K562 (cell line): ENCODE measurements around the gene FBXW9. TPM values are rescaled to one million over a fixed set of nuclear protein-coding genes. Genes with fewer than 3 reads are reported as not detected.

Source experiments
- CBX3 ChIP-seq, 2 experiments: IDR thresholded peaks; 1 replicate in 1 of 2; 2 replicates in 1 of 2; pipeline ENCODE4 v1.6.1; 2012; ENCODE audit warnings: inconsistent platforms in 2 of 2, low read length in 2 of 2, borderline replicate concordance in 1 of 2, control low read depth in 1 of 2
- CHD1 ChIP-seq: fragments of 200-600 bp; sonication (generic); IDR thresholded peaks from one replicate; pipeline ENCODE4 v1.6.1; 2012; ENCODE audit warnings: mild to moderate bottlenecking, moderate library complexity, low read length, inconsistent platforms
- ELF4 ChIP-seq: fragments of 450-650 bp; formaldehyde crosslinking; IDR thresholded peaks from 2 replicates; pipeline ENCODE4 v1.4.0; 2022; ENCODE audit warnings: missing genetic modification characterization
- ESRRA ChIP-seq: fragments of 450-650 bp; IDR thresholded peaks from 2 replicates; pipeline ENCODE4 v1.6.1; 2014; ENCODE audit warnings: low read depth, mild to moderate bottlenecking, moderate library complexity, borderline replicate concordance
- ETV1 ChIP-seq: fragments of 450-650 bp; conservative IDR thresholded peaks from 2 replicates; pipeline ENCODE4 v1.6.1; 2016; ENCODE audit warnings: missing genetic modification characterization, control low read depth, low read depth, missing compliant biosample characterization
- GABPA ChIP-seq: fragments of 200-800 bp; sonication (Bioruptor generic); conservative IDR thresholded peaks from 2 replicates; pipeline ENCODE4 v1.6.1; 2016; ENCODE audit warnings: low read depth, missing genetic modification characterization, missing compliant biosample characterization
- GTF2F1 ChIP-seq: IDR thresholded peaks from 2 replicates; pipeline ENCODE4 v1.6.1; 2011; ENCODE audit warnings: low read depth, low read length, improper control_type of control experiment
- HCFC1 ChIP-seq: IDR thresholded peaks from 2 replicates; pipeline ENCODE4 v1.6.1; 2012; ENCODE audit warnings: low read depth, low read length, improper control_type of control experiment
- IFI16 ChIP-seq: fragments of 250-450 bp; sonication (Bioruptor Pico); IDR thresholded peaks from 2 replicates; pipeline ENCODE4 v2.1.2; 2022; ENCODE audit warnings: mild to moderate bottlenecking, inconsistent platforms
- MBD2 ChIP-seq: sonication (generic); IDR thresholded peaks from 2 replicates; pipeline ENCODE4 v1.6.1; 2016; ENCODE audit warnings: low read depth, borderline replicate concordance
- NFIC ChIP-seq: fragments of 450-650 bp; IDR thresholded peaks from 2 replicates; pipeline ENCODE4 v1.6.1; 2017; ENCODE audit warnings: mild to moderate bottlenecking, inconsistent platforms
- POLR2A ChIP-seq: fragments of 450-650 bp; conservative IDR thresholded peaks from 2 replicates; pipeline ENCODE4 v1.6.1; 2016
- RCOR1 ChIP-seq, 2 experiments: IDR thresholded peaks; 2 replicates each; pipeline ENCODE4 v1.6.1; 2012; ENCODE audit warnings: low read depth in 2 of 2, low read length in 2 of 2, borderline replicate concordance in 1 of 2, improper control_type of control experiment in 1 of 2
- SMC3 ChIP-seq: conservative IDR thresholded peaks from 2 replicates; pipeline ENCODE4 v1.6.1; 2011; ENCODE audit warnings: low read depth, low read length, improper control_type of control experiment; ENCODE audit not compliant: insufficient read depth
- SP1 ChIP-seq: sonication (generic); formaldehyde crosslinking; IDR thresholded peaks from 2 replicates; pipeline ENCODE4 v1.8.1; 2022; ENCODE audit warnings: mild to moderate bottlenecking, missing genetic modification reagents
- TBP ChIP-seq: optimal IDR thresholded peaks from 2 replicates; pipeline ENCODE3; 2011; ENCODE audit warnings: low read depth, low read length, improper control_type of control experiment
- TRIM24 ChIP-seq, 2 experiments: fragments of 450-650 bp; IDR thresholded peaks; 2 replicates each; pipeline ENCODE4 v1.6.1; 2016
- ZFP1 ChIP-seq: fragments of 450-650 bp; formaldehyde crosslinking; IDR thresholded peaks from 2 replicates; pipeline ENCODE4 v1.4.0; 2020; ENCODE audit warnings: mild to moderate bottlenecking, mixed read lengths
- ZNF12 ChIP-seq: sonication (generic); formaldehyde crosslinking; IDR thresholded peaks from 2 replicates; pipeline ENCODE4 v1.4.0; 2020; ENCODE audit warnings: mild to moderate bottlenecking, missing genetic modification reagents
- ZNF121 ChIP-seq: sonication (generic); formaldehyde crosslinking; conservative IDR thresholded peaks from 2 replicates; pipeline ENCODE4 v1.8.0; 2022; ENCODE audit warnings: missing genetic modification reagents
- ZNF316 ChIP-seq: fragments of 450-650 bp; IDR thresholded peaks from 2 replicates; pipeline ENCODE4 v1.6.1; 2016
- ZNF561 ChIP-seq: fragments of 450-650 bp; formaldehyde crosslinking; conservative IDR thresholded peaks from 2 replicates; pipeline ENCODE4 v1.4.0; 2020; ENCODE audit warnings: mild to moderate bottlenecking, moderate library complexity
- ZNF707 ChIP-seq: fragments of 250-450 bp; sonication (Bioruptor Pico); conservative IDR thresholded peaks from 2 replicates; pipeline ENCODE4 v1.8.0; 2022; ENCODE audit warnings: inconsistent platforms, mild to moderate bottlenecking, moderate library complexity
- polyA plus RNA-seq, 8 experiments: library from polyadenylated mRNA; depleted of rRNA in 4 of 8; stranded (reverse) in 5 of 8; unstranded in 3 of 8; fragments of >200 nt; fragmentation: Nextera tagmentation in 2 of 8; fragmentation: Illumina TruSeq in 1 of 8; extraction: Ambion mirVana in 2 of 8; extraction: Trizol in 1 of 8; gene quantifications; 2 replicates each; pipeline versions ENCODE4 v1.2.1 to v1.2.3, GENCODE V29; 2011 to 2014; ENCODE audit warnings: inconsistent platforms in 1 of 8, missing spikeins in 1 of 8
- total RNA-seq, 7 experiments: library from RNA; depleted of rRNA in 6 of 7; stranded (reverse); fragments of >200 nt in 6 of 7; fragmentation: Illumina TruSeq in 2 of 7; extraction: Trizol in 2 of 7; gene quantifications; 2 replicates each; pipeline versions ENCODE4 v1.2.1 to v1.2.3, GENCODE V29; 2011 to 2021; ENCODE audit warnings: low replicate concordance in 1 of 7
- TF ChIP-seq, protein P1 (sequence below): sonication (generic); formaldehyde crosslinking; IDR thresholded peaks from 2 replicates; pipeline ENCODE4 v1.8.0; 2022; ENCODE audit warnings: mild to moderate bottlenecking, missing genetic modification reagents, borderline replicate concordance
- TF ChIP-seq, protein P2 (sequence below): fragments of 450-650 bp; IDR thresholded peaks from 2 replicates; pipeline ENCODE4 v1.6.1; 2017; ENCODE audit warnings: mild to moderate bottlenecking, moderate library complexity
- TF ChIP-seq, protein P3 (sequence below): sonication (generic); formaldehyde crosslinking; IDR thresholded peaks from 2 replicates; pipeline ENCODE4 v1.9.0; 2022; ENCODE audit warnings: mild to moderate bottlenecking, missing genetic modification reagents
- TF ChIP-seq, protein P4 (sequence below): fragments of 250-450 bp; sonication (Bioruptor Pico); IDR thresholded peaks from 2 replicates; pipeline ENCODE4 v1.8.0; 2021; ENCODE audit warnings: moderate library complexity, mild to moderate bottlenecking, inconsistent platforms

FBXW9 gene
- total and polyA plus RNA-seq, 9 of the 15 experiments (the other 6 are each of a cell fraction or from before 2014, with no cell fraction given) = 0.23 to 21.7 (median 6.2) TPM

DNA sequence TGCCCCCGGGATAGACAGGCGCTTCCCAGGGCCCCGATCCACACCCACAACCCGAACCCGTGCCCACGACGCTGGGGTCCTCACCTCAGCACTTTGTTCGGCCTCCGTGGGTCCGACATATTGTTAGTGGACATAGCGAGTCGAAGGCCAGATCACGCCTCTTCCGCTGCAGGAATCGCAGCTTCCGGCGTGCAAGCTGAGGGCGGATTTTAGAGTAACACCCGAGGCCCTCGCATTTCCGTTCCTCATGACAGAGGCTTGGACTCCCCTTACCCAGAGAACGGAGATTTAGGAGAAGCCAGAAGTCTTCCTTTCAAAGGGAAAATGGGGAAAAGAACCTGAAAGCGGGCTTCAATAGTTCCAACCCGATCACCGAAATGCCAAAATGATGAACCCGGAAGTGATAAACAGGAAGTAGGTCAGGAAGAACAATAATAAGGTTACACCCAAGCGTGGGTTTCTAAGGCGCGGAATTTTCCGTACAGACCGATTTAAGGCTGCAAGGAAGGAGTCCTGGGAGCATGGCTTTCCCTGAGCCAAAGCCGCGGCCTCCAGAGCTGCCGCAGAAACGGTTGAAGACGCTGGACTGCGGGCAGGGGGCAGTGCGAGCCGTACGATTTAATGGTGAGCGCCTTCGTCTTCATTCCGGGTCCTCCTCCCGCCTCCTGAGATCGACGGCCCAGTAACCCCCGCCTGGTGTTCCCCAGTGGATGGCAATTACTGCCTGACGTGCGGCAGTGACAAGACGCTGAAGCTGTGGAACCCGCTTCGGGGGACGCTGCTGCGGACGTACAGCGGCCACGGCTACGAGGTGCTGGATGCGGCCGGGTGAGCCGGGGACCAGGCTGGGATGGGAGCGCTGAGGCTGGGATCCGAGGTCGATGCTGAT is 26.9 kb downstream of the FBXW9 start (continued):
- TF ChIP-seq, protein P1, sequence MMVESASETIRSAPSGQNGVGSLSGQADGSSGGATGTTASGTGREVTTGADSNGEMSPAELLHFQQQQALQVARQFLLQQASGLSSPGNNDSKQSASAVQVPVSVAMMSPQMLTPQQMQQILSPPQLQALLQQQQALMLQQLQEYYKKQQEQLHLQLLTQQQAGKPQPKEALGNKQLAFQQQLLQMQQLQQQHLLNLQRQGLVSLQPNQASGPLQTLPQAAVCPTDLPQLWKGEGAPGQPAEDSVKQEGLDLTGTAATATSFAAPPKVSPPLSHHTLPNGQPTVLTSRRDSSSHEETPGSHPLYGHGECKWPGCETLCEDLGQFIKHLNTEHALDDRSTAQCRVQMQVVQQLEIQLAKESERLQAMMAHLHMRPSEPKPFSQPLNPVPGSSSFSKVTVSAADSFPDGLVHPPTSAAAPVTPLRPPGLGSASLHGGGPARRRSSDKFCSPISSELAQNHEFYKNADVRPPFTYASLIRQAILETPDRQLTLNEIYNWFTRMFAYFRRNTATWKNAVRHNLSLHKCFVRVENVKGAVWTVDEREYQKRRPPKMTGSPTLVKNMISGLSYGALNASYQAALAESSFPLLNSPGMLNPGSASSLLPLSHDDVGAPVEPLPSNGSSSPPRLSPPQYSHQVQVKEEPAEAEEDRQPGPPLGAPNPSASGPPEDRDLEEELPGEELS (CRISPR knock-in tag) = no peak
- TF ChIP-seq ZNF12 (CRISPR knock-in tag) (0 out of 2 replicates have a peak, but pooled peaks have one; percentile 26), POLR2A (peak; percentile 79), RCOR1 (IDR thresholded peaks at IDR 0.05; ENCODE audit: borderline replicate concordance in 1 of 2, low read depth in 2 of 2, low read length in 2 of 2) (no peak), SP1 (CRISPR knock-in tag) (peak; percentile 62), TBP (peak; percentile 57), GTF2F1 (no peak), TRIM24 (IDR thresholded peaks at IDR 0.05) (peak; percentile 37 to 100; a peak in 2 of 4 replicates), CHD1 (no peak), ZNF707 (no peak), IFI16 (CRISPR knock-in tag) (no peak), ESRRA (peak; percentile 57; the same call in 1 of the 2 replicates), GABPA (tag) (peak; percentile 100), CBX3 (IDR thresholded peaks at IDR 0.05; ENCODE audit: borderline replicate concordance in 1 of 2, low read length in 2 of 2) (no peak; a peak in 1 of 3 replicates), ZNF316 (no peak), ZNF561 (CRISPR knock-in tag) (0 out of 2 replicates have a peak, but pooled peaks have one; percentile 46), HCFC1 (peak; percentile 83), ZNF121 (CRISPR knock-in tag) (no peak), SMC3 (no peak), ELF4 (peak; percentile 97), MBD2 (peak; percentile 31; the same call in 1 of the 2 replicates), ETV1 (peak; percentile 92), NFIC (peak; percentile 36; the same call in 1 of the 2 replicates), ZFP1 (CRISPR knock-in tag) (no peak; the same call in 1 of the 2 replicates)
- TF ChIP-seq, protein P2, sequence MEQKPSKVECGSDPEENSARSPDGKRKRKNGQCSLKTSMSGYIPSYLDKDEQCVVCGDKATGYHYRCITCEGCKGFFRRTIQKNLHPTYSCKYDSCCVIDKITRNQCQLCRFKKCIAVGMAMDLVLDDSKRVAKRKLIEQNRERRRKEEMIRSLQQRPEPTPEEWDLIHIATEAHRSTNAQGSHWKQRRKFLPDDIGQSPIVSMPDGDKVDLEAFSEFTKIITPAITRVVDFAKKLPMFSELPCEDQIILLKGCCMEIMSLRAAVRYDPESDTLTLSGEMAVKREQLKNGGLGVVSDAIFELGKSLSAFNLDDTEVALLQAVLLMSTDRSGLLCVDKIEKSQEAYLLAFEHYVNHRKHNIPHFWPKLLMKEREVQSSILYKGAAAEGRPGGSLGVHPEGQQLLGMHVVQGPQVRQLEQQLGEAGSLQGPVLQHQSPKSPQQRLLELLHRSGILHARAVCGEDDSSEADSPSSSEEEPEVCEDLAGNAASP = no peak
- TF ChIP-seq, protein P3, sequence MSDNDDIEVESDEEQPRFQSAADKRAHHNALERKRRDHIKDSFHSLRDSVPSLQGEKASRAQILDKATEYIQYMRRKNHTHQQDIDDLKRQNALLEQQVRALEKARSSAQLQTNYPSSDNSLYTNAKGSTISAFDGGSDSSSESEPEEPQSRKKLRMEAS (CRISPR knock-in tag) = no peak
- TF ChIP-seq, protein P4, sequence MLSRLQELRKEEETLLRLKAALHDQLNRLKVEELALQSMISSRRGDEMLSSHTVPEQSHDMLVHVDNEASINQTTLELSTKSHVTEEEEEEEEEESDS (CRISPR knock-in tag) = no peak
